Right renal pelvis (tissue), 4 donors: Measurements from ENCODE around the gene RFWD3. TPM values are rescaled to one million over a fixed set of nuclear protein-coding genes. Genes with fewer than 3 reads are reported as not detected.
"Not testable (repeated sequence)": the region's sequence is repeated elsewhere in the genome, so short reads cannot be mapped to it uniquely, and the experiment has no call there.

Experiments used
- DNase-seq, 4 donors: peaks; one replicate each; pipeline ENCODE4 v3.0.0-alpha.2; 2013; ENCODE audit warnings: low read depth in 4 of 4, low spot score in 3 of 4, missing footprints in 1 of 4
- polyA plus RNA-seq, 4 donors: library from polyadenylated mRNA; unstranded; fragments of 120-200 nt; gene quantifications; one replicate each; pipeline ENCODE4 v1.2.1, GENCODE V29; 2013; ENCODE audit not compliant: insufficient read length in 4 of 4

The RFWD3 gene
- polyA plus RNA-seq, 4 donors, result 24.4 to 29.2 (median 27.7) TPM

- DNase-seq, result not testable (repeated sequence)
These were observed 2.2 kb upstream of the RFWD3 start for GRCh38 chr16:74668877-74669276.

- DNase-seq, result peak in 1 of 4 donors; percentile 16
These were observed 601 bp upstream of the RFWD3 start for GRCh38 chr16:74667255-74667700.

- DNase-seq, result no peak
These were observed 661 bp downstream of the RFWD3 start for GRCh38 chr16:74666010-74666421.

- no peak for DNase-seq
These were observed 5.6 kb downstream of the RFWD3 start for GRCh38 chr16:74661064-74661463.

- DNase-seq, result no peak
These were observed 6.3 kb downstream of the RFWD3 start for GRCh38 chr16:74660383-74660782.

- DNase-seq, result no peak
These were observed 7.6 kb downstream of the RFWD3 start for GRCh38 chr16:74659041-74659440.

- DNase-seq, result no peak
These were observed 8.6 kb downstream of the RFWD3 start for GRCh38 chr16:74657870-74658642.

- DNase-seq, result no peak
These were observed 12.1 kb downstream of the RFWD3 start for GRCh38 chr16:74654536-74655050.

- not testable (repeated sequence) for DNase-seq
These were observed 13.8 kb downstream of the RFWD3 start for GRCh38 chr16:74652883-74653282.

GRCh38 chr16:74652249-74652648 lies 14.4 kb downstream of the RFWD3 start:
- no peak for DNase-seq

GRCh38 chr16:74651841-74652240 lies 14.8 kb downstream of the RFWD3 start:
- DNase-seq, result no peak

- no peak for DNase-seq
These were observed 15.6 kb downstream of the RFWD3 start for GRCh38 chr16:74650966-74651567.

- no peak for DNase-seq
These were observed 16.7 kb downstream of the RFWD3 start for GRCh38 chr16:74649839-74650504.

GRCh38 chr16:74641969-74642368 lies 24.7 kb downstream of the RFWD3 start:
- DNase-seq, result no peak

- no peak for DNase-seq
These were observed 28.8 kb downstream of the RFWD3 start for GRCh38 chr16:74637742-74638453.

GRCh38 chr16:74635303-74635702 lies 31.4 kb downstream of the RFWD3 start:
- DNase-seq, result no peak

- DNase-seq, result no peak
These were observed 33.0 kb downstream of the RFWD3 start for GRCh38 chr16:74633686-74634085.

- DNase-seq, result no peak
These were observed 39.0 kb downstream of the RFWD3 start for GRCh38 chr16:74627506-74628220.

GRCh38 chr16:74626741-74627416 lies 39.8 kb downstream of the RFWD3 start:
- no peak for DNase-seq
